Upper lobe of right lung (tissue), 1 donor: ENCODE results near the gene AKR1C2. TPM values are rescaled to one million over a fixed set of nuclear protein-coding genes. Genes with fewer than 3 reads are reported as not detected.
"Not testable (repeated sequence)": the region's sequence is repeated elsewhere in the genome, so short reads cannot be mapped to it uniquely, and the experiment has no call there.

Experiments
- ATAC-seq: fragments of 200-7000 bp; cut with Tn5 transposase; one replicate; pipeline ENCODE4 v1.9.1; 2020; ENCODE audit warnings: mild to moderate bottlenecking, moderate library complexity
- DNase-seq: peaks from one replicate; pipeline ENCODE4 v3.0.0-alpha.2; 2020
- H3K27ac ChIP-seq: fragments of 200-600 bp; one replicate; pipeline ENCODE4 v1.8.0; 2022
- H3K27me3 ChIP-seq: fragments of 200-600 bp; one replicate; pipeline ENCODE4 v1.8.0; 2022; ENCODE audit warnings: mild to moderate bottlenecking
- H3K36me3 ChIP-seq: fragments of 200-600 bp; one replicate; pipeline ENCODE4 v1.8.0; 2022
- H3K4me1 ChIP-seq: fragments of 200-600 bp; one replicate; pipeline ENCODE4 v1.8.0; 2022
- H3K4me3 ChIP-seq: fragments of 200-600 bp; one replicate; pipeline ENCODE4 v1.8.0; 2022; ENCODE audit warnings: mild to moderate bottlenecking
- H3K9me3 ChIP-seq: fragments of 200-600 bp; one replicate; pipeline ENCODE4 v1.8.0; 2022
- CTCF ChIP-seq: fragments of 200-600 bp; IDR thresholded peaks from one replicate; pipeline ENCODE4 v1.8.0; 2022; ENCODE audit warnings: antibody characterized with exemption
- intact Hi-C: fragments of 100-400 bp; cut with DNase I; formaldehyde crosslinking; loops from one replicate; pipeline ENCODE4 v1.11.0; 2022
- total RNA-seq: library from RNA; stranded (reverse); fragmentation: NEBNext Ultra II Directional; extraction: Animal tissue kit (Norgen Biotek cat#: 25700); gene quantifications from one replicate; pipeline ENCODE4 v1.2.1, GENCODE V29; 2021
- donor health status: DM: no; HTN: yes; CAD: no; lungs with severe emphysema.

Gene AKR1C2
- total RNA-seq, 1 donor from 2014 or later = 22.5 TPM

DNA sequence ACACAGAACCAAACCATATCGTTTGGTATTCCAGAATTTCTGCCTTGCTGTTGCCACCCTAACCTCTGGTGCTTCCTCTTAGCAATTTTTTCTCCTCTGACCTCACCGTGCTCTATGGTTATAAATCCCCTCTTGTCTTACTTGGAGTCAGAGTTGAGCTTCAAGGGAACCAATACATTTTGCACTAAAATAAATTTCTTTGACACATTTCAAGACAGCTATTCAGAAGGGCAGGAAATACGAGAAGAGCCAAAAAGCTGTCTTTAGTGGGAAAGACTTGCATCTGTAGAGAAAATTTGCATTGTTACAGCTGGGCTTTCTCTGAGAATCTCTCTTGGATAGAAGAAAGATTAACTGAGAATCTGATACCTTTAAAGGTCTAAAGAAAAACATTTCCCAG is 14.5 kb upstream of the AKR1C2 start:
- H3K36me3 ChIP-seq = no peaks in the 10 kb centered on the region
- H3K9me3 ChIP-seq = no peaks in the 10 kb centered on the region
- peaks cover 16% of the 10 kb centered on the region for H3K4me1 ChIP-seq
- no peaks in the 10 kb centered on the region for H3K27me3 ChIP-seq
- no peak overlapping the region for H3K27ac ChIP-seq
- intact Hi-C loops = no loop called here
- ATAC-seq (no peak), DNase-seq (no peak)
- no peak overlapping the region for H3K4me3 ChIP-seq
- TF ChIP-seq CTCF = no peak

DNA sequence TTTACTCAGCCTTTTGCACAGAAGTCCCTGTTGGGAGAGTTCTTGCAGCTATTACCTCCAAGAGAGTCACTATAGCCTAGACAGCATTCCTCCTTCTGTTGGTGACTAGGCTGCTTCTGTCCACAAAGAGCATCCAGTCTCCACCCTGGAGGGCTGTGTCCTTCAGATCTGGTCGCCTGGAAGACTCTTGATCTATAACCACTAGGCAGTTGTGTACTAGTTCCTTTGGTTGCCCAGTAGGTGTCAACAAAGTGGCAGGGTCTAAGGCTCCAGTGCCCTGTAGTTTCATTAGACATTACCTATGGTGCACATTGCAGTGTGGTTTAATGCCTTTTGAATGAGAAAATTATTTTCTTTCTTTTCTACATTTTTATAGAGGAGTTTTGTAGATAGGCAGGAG is 11.3 kb upstream of the AKR1C2 start:
- intact Hi-C loops = no loop called here
- Histone ChIP-seq H3K9me3 (no peaks in the 10 kb centered on the region), H3K36me3 (no peaks in the 10 kb centered on the region), H3K4me3 (no peak overlapping the region), H3K27me3 (no peaks in the 10 kb centered on the region), H3K27ac (no peak overlapping the region), H3K4me1 (peaks cover 16% of the 10 kb centered on the region)
- peak; percentile 74 for ATAC-seq
- TF ChIP-seq CTCF = peak; percentile 21
- DNase-seq = no peak

- DNase-seq, intact Hi-C loops, H3K27ac ChIP-seq, H3K4me3 ChIP-seq, H3K27me3 ChIP-seq, H3K9me3 ChIP-seq, ATAC-seq, H3K36me3 ChIP-seq: not testable (repeated sequence)
- peaks cover 12% of the 10 kb centered on the region for H3K4me1 ChIP-seq
These were observed 10.7 kb upstream of the AKR1C2 start for GRCh38 chr10:5014200-5014910.

DNA sequence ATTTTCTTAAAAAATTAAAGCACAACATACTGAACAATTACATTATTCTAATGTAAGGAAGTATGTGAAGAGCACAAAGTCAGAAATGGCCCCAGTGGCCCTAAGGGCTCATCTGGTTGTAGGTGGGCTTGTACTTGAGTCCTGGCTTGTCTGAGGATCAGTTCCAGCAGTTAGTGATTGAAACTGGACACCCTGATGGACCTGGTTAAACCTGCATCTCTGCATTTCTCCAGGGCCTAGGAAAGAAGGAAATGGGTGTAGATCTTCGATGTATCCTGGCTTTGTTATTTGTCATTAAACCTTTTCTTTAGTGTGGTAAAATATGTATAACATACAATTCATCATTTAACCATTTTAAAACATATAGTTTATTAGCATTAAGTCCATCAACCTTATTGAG is 9.7 kb upstream of the AKR1C2 start:
- Histone ChIP-seq H3K27ac (no peak overlapping the region), H3K27me3 (no peaks in the 10 kb centered on the region), H3K4me1 (peaks cover 6% of the 10 kb centered on the region), H3K4me3 (no peak overlapping the region), H3K9me3 (no peaks in the 10 kb centered on the region), H3K36me3 (no peaks in the 10 kb centered on the region)
- intact Hi-C loops = no loop called here
- DNase-seq (no peak), ATAC-seq (no peak)
- TF ChIP-seq CTCF = no peak

- H3K36me3 ChIP-seq = no peaks in the 10 kb centered on the region
- no peak for TF ChIP-seq CTCF
- H3K4me3 ChIP-seq = no peak overlapping the region
- no peaks in the 10 kb centered on the region for H3K9me3 ChIP-seq
- intact Hi-C loops = no loop called here
- H3K27me3 ChIP-seq = no peaks in the 10 kb centered on the region
- DNase-seq = no peak
- no peak overlapping the region for H3K27ac ChIP-seq
- no peaks in the 10 kb centered on the region for H3K4me1 ChIP-seq
- no peak for ATAC-seq
These were observed 8.9 kb upstream of the AKR1C2 start for GRCh38 chr10:5012595-5012994.

DNA sequence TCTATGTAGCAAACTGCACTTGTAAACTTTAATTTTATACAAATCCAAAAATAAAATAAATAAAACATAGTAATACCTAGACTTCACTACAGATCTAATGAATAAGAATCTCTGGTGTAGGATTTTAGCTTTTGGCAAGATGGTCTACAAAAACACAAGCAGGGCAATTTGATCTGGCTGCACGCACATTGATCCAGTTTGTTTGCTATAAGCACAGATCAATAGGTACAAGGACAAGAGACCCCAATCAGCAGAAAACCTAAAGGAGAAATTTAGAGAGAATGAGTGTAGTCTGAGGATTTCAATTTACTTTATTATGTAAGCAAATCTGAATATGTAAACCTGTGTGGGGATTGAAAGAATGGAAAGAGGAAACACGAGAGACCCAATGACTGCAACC is 7.7 kb upstream of the AKR1C2 start:
- intact Hi-C loops, H3K27me3 ChIP-seq, H3K4me3 ChIP-seq, H3K27ac ChIP-seq, H3K4me1 ChIP-seq, DNase-seq, H3K9me3 ChIP-seq, ATAC-seq, H3K36me3 ChIP-seq: not testable (repeated sequence)

GRCh38 chr10:5010043-5010442 is 6.4 kb upstream of the AKR1C2 start:
- DNase-seq, H3K4me3 ChIP-seq, intact Hi-C loops, H3K27me3 ChIP-seq, H3K4me1 ChIP-seq, H3K27ac ChIP-seq, H3K9me3 ChIP-seq, H3K36me3 ChIP-seq: not testable (repeated sequence)
- ATAC-seq = peak; percentile 14

- H3K4me1 ChIP-seq, DNase-seq, H3K4me3 ChIP-seq, intact Hi-C loops, H3K36me3 ChIP-seq, H3K27me3 ChIP-seq, H3K27ac ChIP-seq, ATAC-seq, H3K9me3 ChIP-seq: not testable (repeated sequence)
These were observed 5.3 kb upstream of the AKR1C2 start for GRCh38 chr10:5008857-5009548.

DNA sequence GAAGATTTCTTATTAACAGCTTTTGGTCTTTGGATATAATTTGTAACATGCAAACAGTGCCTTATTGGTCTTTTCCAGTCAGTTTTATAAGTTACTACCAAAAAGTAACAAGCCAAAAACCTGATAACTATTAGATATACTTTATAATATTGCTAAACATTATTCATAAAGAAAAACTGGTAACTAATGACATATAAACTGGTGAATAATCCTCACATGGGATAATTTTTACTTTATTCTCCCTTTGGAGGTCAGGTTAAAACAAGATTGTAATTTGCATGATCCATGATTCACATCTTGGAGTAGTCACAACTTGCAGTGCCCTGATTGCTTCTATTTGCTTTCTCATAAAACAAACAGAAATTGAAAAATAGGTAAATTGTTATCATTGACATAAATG is 844 bp upstream of the AKR1C2 start:
- H3K4me3 ChIP-seq, intact Hi-C loops, ATAC-seq, H3K4me1 ChIP-seq, H3K9me3 ChIP-seq, H3K36me3 ChIP-seq, H3K27ac ChIP-seq, DNase-seq, H3K27me3 ChIP-seq: not testable (repeated sequence)

DNA sequence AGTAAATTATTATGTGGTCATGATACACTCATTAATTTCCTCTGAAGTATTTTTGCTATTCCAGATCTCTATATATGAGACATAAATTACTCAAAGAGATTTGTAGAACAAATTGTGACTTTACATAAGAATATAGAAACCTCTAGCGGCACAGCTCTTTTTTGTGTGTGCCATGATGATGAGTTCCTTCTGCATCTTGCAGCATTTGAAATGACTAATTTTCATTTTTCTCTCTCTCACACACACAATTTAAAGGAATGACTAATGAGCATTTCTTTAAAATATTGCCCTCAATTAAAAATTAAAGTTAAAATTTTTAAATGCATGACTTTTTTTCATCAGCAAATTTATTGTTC is 351 bp upstream of the AKR1C2 start:
- ATAC-seq, DNase-seq, H3K4me3 ChIP-seq, H3K27me3 ChIP-seq, intact Hi-C loops, H3K36me3 ChIP-seq, H3K9me3 ChIP-seq, H3K27ac ChIP-seq, H3K4me1 ChIP-seq: not testable (repeated sequence)
